Gastroesophageal sphincter (tissue), 4 donors: ENCODE measurements around the gene CASP2. TPM values are rescaled to one million over a fixed set of nuclear protein-coding genes. Genes with fewer than 3 reads are reported as not detected.
A peak's percentile ranks its signal among the peaks of the same experiment; 100 is the strongest.
"Not testable (repeated sequence)": the region's sequence is repeated elsewhere in the genome, so short reads cannot be mapped to it uniquely, and the experiment has no call there.

Source experiments
- ATAC-seq: fragments of 150-250 bp; one replicate; pipeline ENCODE4 v1.9.1; 2016; ENCODE audit warnings: mild to moderate bottlenecking, moderate library complexity
- H3K27ac ChIP-seq, 4 donors: fragments of 200-600 bp; sonication (generic) in 3 of 4; 1 replicate in 3 of 4; 2 replicates in 1 of 4; pipeline ENCODE4 v1.5.1; 2016 to 2019
- H3K27me3 ChIP-seq: fragments of 200-600 bp; sonication (generic); one replicate; pipeline ENCODE4 v1.5.1; 2019
- H3K36me3 ChIP-seq, 2 donors: fragments of 200-600 bp; sonication (generic); one replicate each; pipeline ENCODE4 v1.5.1; 2019; ENCODE audit warnings: control low read depth in 1 of 2
- H3K4me1 ChIP-seq, 3 donors: fragments of 200-600 bp; sonication (generic); 1 replicate in 2 of 3; 2 replicates in 1 of 3; pipeline ENCODE4 v1.5.1; 2016 to 2019; ENCODE audit warnings: control low read depth in 2 of 3
- H3K4me3 ChIP-seq, 2 donors: fragments of 200-600 bp; sonication (generic); one replicate each; pipeline ENCODE4 v1.5.1; 2019; ENCODE audit warnings: mild to moderate bottlenecking in 1 of 2, moderate library complexity in 1 of 2
- H3K9me3 ChIP-seq, 3 donors: fragments of 200-600 bp; sonication (generic); one replicate each; pipeline ENCODE4 v1.5.1; 2017 to 2019; ENCODE audit warnings: control low read depth in 2 of 3
- CTCF ChIP-seq, 4 experiments: fragments of 200-600 bp in 2 of 4; fragments of 450-650 bp in 2 of 4; sonication (generic) in 1 of 4; IDR thresholded peaks; one replicate each; pipeline ENCODE4 v1.5.1; 2017 to 2019; ENCODE audit warnings: antibody characterized with exemption in 4 of 4, mild to moderate bottlenecking in 2 of 4, moderate library complexity in 2 of 4
- EP300 ChIP-seq: sonication (generic); formaldehyde crosslinking; IDR thresholded peaks from one replicate; pipeline ENCODE4 v1.6.1; 2017; ENCODE audit warnings: antibody characterized with exemption, mild to moderate bottlenecking
- POLR2A ChIP-seq, 2 donors: fragments of 450-650 bp; IDR thresholded peaks; one replicate each; pipeline ENCODE4 v1.6.1; 2017; ENCODE audit warnings: antibody characterized with exemption in 2 of 2, mild to moderate bottlenecking in 2 of 2, moderate library complexity in 1 of 2
- POLR2AphosphoS5 ChIP-seq: sonication (generic); formaldehyde crosslinking; IDR thresholded peaks from one replicate; pipeline ENCODE4 v1.6.1; 2017; ENCODE audit warnings: antibody characterized with exemption
- WGBS, 2 donors: methylation state at CpG; one replicate each; pipeline ENCODE4 v1.1.5; 2018; ENCODE audit warnings: low coverage in 1 of 2; 5-methylcytosine and 5-hydroxymethylcytosine counted together
- total RNA-seq, 4 donors: library from RNA; depleted of rRNA; stranded (reverse); fragments of >200 nt; gene quantifications; one replicate each; pipeline ENCODE4 v1.1.0, GENCODE V29; 2016

CASP2 gene
- total RNA-seq, 4 donors from 2014 or later = 10.1 to 14.5 (median 13.6) TPM

DNA sequence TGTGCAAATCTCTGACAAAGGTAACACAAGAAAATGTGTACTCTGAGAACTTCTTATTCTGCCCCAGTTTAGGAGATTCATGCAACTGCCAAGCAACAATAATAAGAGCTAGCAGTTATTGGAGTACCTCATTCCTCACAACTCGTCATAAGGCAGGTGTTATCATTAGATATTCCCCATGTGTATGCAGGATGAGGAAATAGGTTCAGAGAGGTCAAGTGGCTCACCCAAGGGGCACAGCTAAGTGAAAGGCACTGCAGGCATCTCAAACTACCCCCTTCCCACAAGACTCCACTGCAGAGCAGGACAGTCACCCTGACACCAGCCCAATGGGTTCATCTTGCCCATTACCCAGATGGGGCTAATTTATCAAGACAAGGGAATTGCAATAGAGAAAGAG lies 26.2 kb upstream of the CASP2 start:
- WGBS, 2 donors = 82 to 100% methylated on average over 1 of the region's 1 CpG
- no peak for ATAC-seq
- Histone ChIP-seq H3K36me3 (peaks cover 0 to 7% of the 10 kb centered on the region in 2 donors), H3K27me3 (no peaks in the 10 kb centered on the region), H3K27ac (no peak overlapping the region), H3K4me3 (no peak overlapping the region), H3K9me3 (no peaks in the 10 kb centered on the region), H3K4me1 (peaks cover 0 to 33% (median 15%) of the 10 kb centered on the region in 3 donors)
- TF ChIP-seq POLR2A (IDR thresholded peaks at IDR 0.05) (no peak), EP300 (no peak), CTCF (IDR thresholded peaks at IDR 0.05) (no peak), POLR2AphosphoS5 (no peak)

DNA sequence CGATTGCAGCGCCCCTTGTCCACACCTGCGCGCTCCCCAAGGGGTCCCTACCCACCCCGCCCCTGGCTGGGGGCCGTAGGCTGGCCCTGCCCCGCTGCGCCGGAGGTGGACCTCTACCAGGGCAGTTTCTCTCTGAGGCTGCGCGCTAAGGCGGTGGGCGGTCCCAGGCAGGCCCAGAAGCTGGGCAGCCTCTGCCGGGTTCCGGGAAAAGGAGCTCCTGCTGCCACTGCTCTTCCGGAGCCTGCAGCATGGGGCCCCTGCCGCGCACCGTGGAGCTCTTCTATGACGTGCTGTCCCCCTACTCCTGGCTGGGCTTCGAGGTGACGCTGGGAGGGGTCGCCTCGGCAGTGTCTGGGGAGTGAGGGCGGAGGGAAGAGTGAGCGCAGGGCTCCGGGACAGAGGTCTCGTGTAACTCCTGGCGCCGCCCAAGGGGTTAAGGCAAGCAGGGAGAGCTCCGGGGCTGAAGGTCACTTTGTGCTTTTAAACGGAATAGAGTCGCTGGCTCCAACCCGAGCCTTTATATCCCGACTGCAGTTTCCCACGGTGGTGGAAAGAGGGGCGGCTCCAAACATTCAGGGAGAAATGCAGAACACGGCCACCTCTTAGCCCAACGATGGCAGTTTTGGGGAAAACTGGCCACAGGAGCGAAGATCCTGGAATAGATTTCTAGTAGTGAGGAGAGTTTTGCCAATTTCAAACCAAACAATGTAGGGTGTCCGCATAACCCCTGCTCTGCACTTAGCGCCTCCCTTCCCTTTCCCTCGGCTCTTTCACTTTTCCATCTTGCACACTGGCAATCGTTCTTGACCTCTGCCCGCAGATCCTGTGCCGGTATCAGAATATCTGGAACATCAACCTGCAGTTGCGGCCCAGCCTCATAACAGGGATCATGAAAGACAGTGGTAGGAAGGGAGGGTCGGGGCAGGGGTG lies 24.6 kb upstream of the CASP2 start, which contains the start of gene GSTK1:
Gene GSTK1, plus strand, starts transcription at position 176 of the 930 bp plus-strand sequence. Its CDS starts 73 bp downstream, at position 249.
- Histone ChIP-seq H3K36me3 (peaks cover 0 to 23% of the 10 kb centered on the region in 2 donors), H3K4me3 (peak within 1 kb of the TSS; percentile 76 to 87), H3K27ac (peak within 1 kb of the TSS; percentile 68 to 89 (median 85)), H3K9me3 (no peaks in the 10 kb centered on the region), H3K27me3 (no peaks in the 10 kb centered on the region), H3K4me1 (peaks cover 0 to 33% (median 15%) of the 10 kb centered on the region in 3 donors)
- WGBS, 2 donors = 0% methylated on average over 5 of the region's 48 CpGs; no CpG with 5 or more reads in 1 of the 2 donors
- TF ChIP-seq CTCF (IDR thresholded peaks at IDR 0.05) (peak in 1 of 4 experiments; percentile 14), POLR2AphosphoS5 (peak; percentile 76), EP300 (no peak), POLR2A (IDR thresholded peaks at IDR 0.05) (peak; percentile 58 to 62)
- ATAC-seq = peak; percentile 94

DNA sequence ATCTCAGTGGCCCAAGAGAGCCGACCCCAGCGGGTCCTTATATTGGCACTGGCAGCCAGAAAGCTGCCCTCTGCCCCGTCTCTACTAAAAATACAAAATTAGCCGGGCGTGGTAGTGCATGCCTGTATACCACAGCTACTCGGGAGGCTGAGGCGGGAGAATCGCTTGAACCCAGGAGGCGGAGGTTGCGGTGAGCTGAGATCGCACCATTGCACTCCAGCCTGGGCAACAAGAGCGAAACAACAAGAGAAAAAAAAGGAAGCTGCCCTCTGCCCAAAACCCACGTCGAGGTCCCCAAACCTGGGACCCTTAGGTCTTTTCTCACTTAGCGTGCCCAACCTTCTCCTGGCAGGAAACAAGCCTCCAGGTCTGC lies 24.0 kb upstream of the CASP2 start:
- not testable (repeated sequence) for ATAC-seq, H3K9me3 ChIP-seq, H3K27me3 ChIP-seq
- peak overlapping the region; percentile 76 to 87 for H3K4me3 ChIP-seq
- WGBS, 2 donors = 37% methylated on average over 6 of the region's 15 CpGs; no CpG with 5 or more reads in 1 of the 2 donors
- peaks cover 0 to 33% (median 15%) of the 10 kb centered on the region in 3 donors for H3K4me1 ChIP-seq
- H3K27ac ChIP-seq = peak overlapping the region in 3 of 4 donors; percentile 85 to 89 (median 85)
- H3K36me3 ChIP-seq = peaks cover 0 to 29% of the 10 kb centered on the region in 2 donors

- TF ChIP-seq EP300 (no peak), POLR2AphosphoS5 (no peak), CTCF (IDR thresholded peaks at IDR 0.05) (no peak), POLR2A (IDR thresholded peaks at IDR 0.05) (no peak)
- H3K36me3 ChIP-seq = peaks cover 0 to 39% of the 10 kb centered on the region in 2 donors
- H3K27me3 ChIP-seq = no peaks in the 10 kb centered on the region
- peaks cover 0 to 33% (median 15%) of the 10 kb centered on the region in 3 donors for H3K4me1 ChIP-seq
- no peaks in the 10 kb centered on the region for H3K9me3 ChIP-seq
- H3K4me3 ChIP-seq = peak overlapping the region in 1 of 2 donors; percentile 87
- WGBS, 2 donors = 70 to 90% methylated on average over 4 to 6 of the region's 15 CpGs
- H3K27ac ChIP-seq = peak overlapping the region in 3 of 4 donors; percentile 85 to 89 (median 85)
- ATAC-seq = no peak
These were observed 23.0 kb upstream of the CASP2 start for GRCh38 chr7:143265017-143265693.

DNA sequence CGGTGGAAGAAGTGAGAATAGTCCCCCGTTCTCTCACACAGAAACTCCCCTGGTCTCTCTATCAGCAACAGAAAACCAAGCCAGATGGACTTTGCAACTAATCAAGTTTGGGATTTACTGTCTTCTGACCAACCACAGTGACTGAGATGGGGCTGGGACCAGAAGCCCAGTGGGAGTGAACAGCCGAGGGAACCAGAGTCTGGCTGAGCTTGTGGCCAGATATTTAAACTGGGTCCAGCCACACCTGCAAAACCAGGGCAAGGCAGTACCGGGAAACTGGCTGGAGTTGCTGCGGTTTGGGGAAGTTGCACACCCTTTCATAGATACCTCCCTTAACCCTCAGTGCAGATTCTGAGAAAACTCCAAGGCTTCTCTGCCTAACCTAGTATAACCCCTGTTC lies 18.9 kb upstream of the CASP2 start:
- H3K4me1 ChIP-seq = peaks cover 0 to 22% (median 7%) of the 10 kb centered on the region in 3 donors
- H3K4me3 ChIP-seq = no peak overlapping the region
- no peak overlapping the region for H3K27ac ChIP-seq
- no peaks in the 10 kb centered on the region for H3K9me3 ChIP-seq
- no peak for ATAC-seq
- H3K27me3 ChIP-seq = no peaks in the 10 kb centered on the region
- WGBS, 2 donors = 74% methylated on average over 3 of the region's 5 CpGs; no CpG with 5 or more reads in 1 of the 2 donors
- H3K36me3 ChIP-seq = peaks cover 0 to 43% of the 10 kb centered on the region in 2 donors
- TF ChIP-seq CTCF (IDR thresholded peaks at IDR 0.05) (no peak), EP300 (no peak), POLR2AphosphoS5 (no peak), POLR2A (IDR thresholded peaks at IDR 0.05) (no peak)
